VCaP (cell line): ENCODE results near the gene LMO3.

ENCODE experiments used
- H3K27ac ChIP-seq: fragments of 450-650 bp; 2 replicates; pipeline ENCODE4 v1.5.1; 2017
- CTCF ChIP-seq: fragments of 450-650 bp; conservative IDR thresholded peaks from 2 replicates; pipeline ENCODE4 v1.5.1; 2017; ENCODE audit warnings: mild to moderate bottlenecking, moderate library complexity

Gene LMO3

GRCh38 chr12:16499611-16500010 lies 106.4 kb downstream of the LMO3 start:
- H3K27ac ChIP-seq, result no peak overlapping the region
- no peak for TF ChIP-seq CTCF
